Mesenchymal stem cell (in vitro differentiated cells and primary cell): ENCODE results near the gene APCDD1L.

ENCODE experiments used
- DNase-seq: peaks from one replicate; pipeline ENCODE4 v3.0.0-alpha.2; 2013
- H2AFZ ChIP-seq: one replicate; pipeline ENCODE4 v1.6.1; 2013; ENCODE audit warnings: low read depth, mild to moderate bottlenecking, control low read depth, inconsistent platforms, low read length, moderate library complexity
- H2AK5ac ChIP-seq: 2 replicates; pipeline ENCODE4 v1.6.1; 2013; ENCODE audit warnings: low read length, moderate library complexity, mild to moderate bottlenecking, inconsistent platforms; ENCODE audit not compliant: severe bottlenecking
- H2BK120ac ChIP-seq: one replicate; pipeline ENCODE4 v1.6.1; 2013; ENCODE audit warnings: low read depth, mild to moderate bottlenecking, inconsistent platforms, low read length, moderate library complexity
- H2BK12ac ChIP-seq, 2 experiments: one replicate each; pipeline ENCODE4 v1.6.1; 2013; ENCODE audit warnings: inconsistent platforms in 2 of 2, low read length in 2 of 2, mild to moderate bottlenecking in 2 of 2, moderate library complexity in 2 of 2, control low read depth in 1 of 2
- H2BK15ac ChIP-seq: one replicate; pipeline ENCODE4 v1.6.1; 2013; ENCODE audit warnings: mild to moderate bottlenecking, low read depth, inconsistent platforms; ENCODE audit not compliant: poor library complexity, severe bottlenecking
- H2BK5ac ChIP-seq: 2 replicates; pipeline ENCODE4 v1.6.1; 2013; ENCODE audit warnings: low read depth, mild to moderate bottlenecking, low read length, control low read depth, inconsistent platforms; ENCODE audit not compliant: poor library complexity, severe bottlenecking
- H3K14ac ChIP-seq, 2 experiments: one replicate each; pipeline ENCODE4 v1.6.1; 2013; ENCODE audit warnings: inconsistent platforms in 2 of 2, low read length in 2 of 2, control low read depth in 1 of 2, mild to moderate bottlenecking in 1 of 2, moderate library complexity in 1 of 2
- H3K18ac ChIP-seq, 2 experiments: one replicate each; pipeline ENCODE4 v1.6.1; 2013; ENCODE audit warnings: inconsistent platforms in 2 of 2, low read length in 2 of 2, control low read depth in 1 of 2, low read depth in 1 of 2, mild to moderate bottlenecking in 1 of 2
- H3K23ac ChIP-seq, 2 experiments: one replicate each; pipeline ENCODE4 v1.6.1; 2013; ENCODE audit warnings: inconsistent platforms in 2 of 2, low read length in 2 of 2, mild to moderate bottlenecking in 2 of 2, moderate library complexity in 2 of 2, control low read depth in 1 of 2
- H3K27ac ChIP-seq: 2 replicates; pipeline ENCODE4 v1.5.1; 2013; ENCODE audit warnings: mild to moderate bottlenecking, moderate library complexity, low read length, control low read depth, inconsistent platforms; ENCODE audit not compliant: poor library complexity, severe bottlenecking
- H3K27me3 ChIP-seq, 2 experiments: 2 replicates each; pipeline versions ENCODE4 v1.6.1 to v1.7.0; 2013; ENCODE audit warnings: low read length in 2 of 2, mild to moderate bottlenecking in 2 of 2, moderate library complexity in 2 of 2, control low read depth in 1 of 2, inconsistent platforms in 1 of 2; ENCODE audit not compliant: control insufficient read depth in 1 of 2, insufficient read depth in 1 of 2
- H3K36me3 ChIP-seq, 2 experiments: 2 replicates each; pipeline versions ENCODE4 v1.6.1 to v1.7.0; 2013; ENCODE audit warnings: low read length in 2 of 2, control low read depth in 1 of 2, inconsistent platforms in 1 of 2, low read depth in 1 of 2, mild to moderate bottlenecking in 1 of 2; ENCODE audit not compliant: insufficient read depth in 2 of 2, control insufficient read depth in 1 of 2
- H3K4ac ChIP-seq, 2 experiments: one replicate each; pipeline ENCODE4 v1.6.1; 2013; ENCODE audit warnings: inconsistent platforms in 2 of 2, low read length in 2 of 2, mild to moderate bottlenecking in 2 of 2, moderate library complexity in 2 of 2, control low read depth in 1 of 2, low read depth in 1 of 2
- H3K4me1 ChIP-seq: 2 replicates; pipeline ENCODE4 v1.6.1; 2013; ENCODE audit warnings: low read depth, low read length, control low read depth; ENCODE audit not compliant: control insufficient read depth, insufficient read depth
- H3K4me2 ChIP-seq: 2 replicates; pipeline ENCODE4 v1.6.1; 2013; ENCODE audit warnings: low read length, mild to moderate bottlenecking, inconsistent platforms; ENCODE audit not compliant: poor library complexity, severe bottlenecking
- H3K4me3 ChIP-seq, 2 experiments: 2 replicates each; pipeline versions ENCODE4 v1.5.1 to v1.7.0; 2013; ENCODE audit warnings: low read length in 2 of 2, mild to moderate bottlenecking in 2 of 2, control low read depth in 1 of 2, low read depth in 1 of 2; ENCODE audit not compliant: insufficient read depth in 1 of 2
- H3K79me1 ChIP-seq: replicated peaks from 2 replicates; pipeline ENCODE4 v1.6.1; 2013; ENCODE audit warnings: mild to moderate bottlenecking, control low read depth, low read length, inconsistent platforms; ENCODE audit not compliant: poor library complexity, severe bottlenecking
- H3K9ac ChIP-seq: 2 replicates; pipeline ENCODE4 v1.7.0; 2013; ENCODE audit warnings: mild to moderate bottlenecking, low read length, moderate library complexity
- H3K9me3 ChIP-seq: 2 replicates; pipeline ENCODE4 v1.7.0; 2013; ENCODE audit warnings: mild to moderate bottlenecking, low read length; ENCODE audit not compliant: control insufficient read depth
- H4K8ac ChIP-seq: one replicate; pipeline ENCODE4 v1.6.1; 2013; ENCODE audit warnings: inconsistent platforms, mild to moderate bottlenecking, low read length, moderate library complexity
- H4K91ac ChIP-seq: one replicate; pipeline ENCODE4 v1.6.1; 2013; ENCODE audit warnings: mild to moderate bottlenecking, low read length, inconsistent platforms
- WGBS: methylation state at CpG from one replicate; pipeline ENCODE4 v1.1.7; 2013; ENCODE audit warnings: mixed read lengths; 5-methylcytosine and 5-hydroxymethylcytosine counted together

The APCDD1L gene

DNA sequence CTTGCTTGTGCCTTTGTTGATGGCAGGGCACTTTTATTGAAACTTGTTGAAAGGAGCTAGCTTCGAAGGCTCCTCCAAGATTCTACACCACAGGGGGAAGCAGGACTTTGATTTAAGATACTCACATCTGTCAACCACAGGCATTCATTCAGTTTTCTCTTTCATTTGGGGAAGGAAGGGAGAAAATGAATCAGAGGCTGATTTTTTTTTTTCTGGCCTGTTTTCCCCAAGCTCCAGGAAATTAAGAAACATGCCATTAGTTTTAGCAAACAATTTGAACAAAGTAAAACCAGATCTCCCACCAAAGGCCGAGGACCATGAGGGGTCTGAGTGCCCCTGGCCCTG is 8.7 kb upstream of the APCDD1L start:
- H3K27me3 ChIP-seq: peaks cover 0 to 7% of the 10 kb centered on the region in 2 experiments
- peak; percentile 8 for DNase-seq
- no peak overlapping the region for H3K23ac ChIP-seq

DNA sequence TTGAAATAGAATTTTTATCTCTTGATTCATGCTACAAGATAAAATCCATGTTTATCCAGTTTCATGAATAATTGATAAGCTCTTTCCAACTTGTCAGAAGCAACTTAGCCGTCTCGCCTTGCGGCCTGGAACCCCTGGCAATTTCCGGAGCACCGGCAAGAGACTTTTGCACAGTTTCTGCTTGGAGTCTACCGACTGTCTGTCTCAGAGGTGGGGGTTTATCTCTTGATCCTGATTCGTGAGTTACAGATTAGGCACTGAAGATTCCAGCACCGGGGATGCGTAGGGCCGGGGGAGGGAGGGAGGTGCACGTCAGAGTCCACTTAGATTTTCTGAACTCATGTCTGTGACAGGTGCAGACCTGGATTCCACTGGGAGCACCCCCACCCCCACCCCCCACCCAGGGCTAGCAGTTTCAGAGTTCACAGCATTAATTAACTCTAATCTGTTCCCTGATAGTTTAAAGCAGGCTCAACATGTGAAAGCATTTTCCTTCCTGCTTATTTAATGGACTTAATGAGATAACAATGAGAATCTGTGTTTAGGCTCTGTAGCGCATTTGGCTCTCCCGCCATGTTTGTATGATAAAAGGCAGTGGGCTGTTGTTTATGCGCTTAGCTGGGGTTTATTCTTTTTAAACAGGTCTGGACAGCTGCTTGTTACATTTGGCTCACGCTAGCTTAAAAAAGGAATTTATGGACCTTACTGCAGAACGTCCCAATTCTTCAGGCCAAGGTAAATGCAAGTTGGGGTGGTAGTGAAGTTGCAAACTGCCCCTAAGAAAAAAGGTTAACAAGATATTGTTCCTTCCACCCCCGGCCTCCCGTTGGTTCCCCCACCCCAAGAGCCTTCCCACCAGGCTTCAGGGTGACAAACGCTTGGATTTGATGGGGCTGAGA is 8.1 kb upstream of the APCDD1L start:
- no peak overlapping the region for H3K4me3 ChIP-seq
- H3K9ac ChIP-seq: no peak overlapping the region
- peaks cover 0 to 11% of the 10 kb centered on the region in 2 experiments for H3K27me3 ChIP-seq
- no peaks in the 10 kb centered on the region for H3K36me3 ChIP-seq
- H2AK5ac ChIP-seq: no peak overlapping the region
- H2BK15ac ChIP-seq: no peak overlapping the region
- no peak overlapping the region for H4K91ac ChIP-seq
- H3K9me3 ChIP-seq: peaks cover 28% of the 10 kb centered on the region
- no peak overlapping the region for H2BK120ac ChIP-seq
- no peaks in the 10 kb centered on the region for H3K4me1 ChIP-seq
- no peak overlapping the region for H3K4me2 ChIP-seq
- no peak overlapping the region for H3K14ac ChIP-seq
- no peak overlapping the region for H3K4ac ChIP-seq
- no peak overlapping the region for H4K8ac ChIP-seq
- H3K79me1 ChIP-seq: no peaks in the 10 kb centered on the region
- no peak overlapping the region for H3K18ac ChIP-seq
- no peak overlapping the region for H2BK5ac ChIP-seq
- no peak overlapping the region for H2AFZ ChIP-seq
- no peak overlapping the region for H2BK12ac ChIP-seq
- no peak overlapping the region for H3K27ac ChIP-seq
- no peak for DNase-seq
- WGBS: 91% methylated on average over 14 of the region's 19 CpGs
- H3K23ac ChIP-seq: no peak overlapping the region

More for the DNA sequence above, 8.7 kb upstream of the APCDD1L start:
- H3K36me3 ChIP-seq: no peaks in the 10 kb centered on the region
- H2BK5ac ChIP-seq: no peak overlapping the region
- H3K9ac ChIP-seq: peak overlapping the region; percentile 16
- H2AFZ ChIP-seq: no peak overlapping the region
- no peak overlapping the region for H3K18ac ChIP-seq
- H3K9me3 ChIP-seq: peaks cover 34% of the 10 kb centered on the region
- H3K14ac ChIP-seq: no peak overlapping the region
- 73% methylated on average over 1 of the region's 2 CpGs for WGBS
- H4K91ac ChIP-seq: no peak overlapping the region
- H3K4me2 ChIP-seq: no peak overlapping the region
- H3K4ac ChIP-seq: no peak overlapping the region
- no peak overlapping the region for H2BK15ac ChIP-seq
- H3K4me3 ChIP-seq: no peak overlapping the region
- no peaks in the 10 kb centered on the region for H3K4me1 ChIP-seq
- H2BK12ac ChIP-seq: no peak overlapping the region
- no peak overlapping the region for H2AK5ac ChIP-seq
- no peak overlapping the region for H3K27ac ChIP-seq
- H4K8ac ChIP-seq: no peak overlapping the region
- no peak overlapping the region for H2BK120ac ChIP-seq
- no peaks in the 10 kb centered on the region for H3K79me1 ChIP-seq

- Histone ChIP-seq H3K23ac (no peak overlapping the region), H3K9ac (no peak overlapping the region), H3K27me3 (peaks cover 0 to 15% of the 10 kb centered on the region in 2 experiments), H3K79me1 (no peaks in the 10 kb centered on the region), H3K14ac (no peak overlapping the region), H3K4me2 (no peak overlapping the region), H3K4me3 (no peak overlapping the region), H3K36me3 (no peaks in the 10 kb centered on the region), H2BK5ac (no peak overlapping the region), H4K91ac (no peak overlapping the region), H2BK12ac (no peak overlapping the region), H3K4me1 (peaks cover 2% of the 10 kb centered on the region), H3K18ac (no peak overlapping the region), H2BK15ac (no peak overlapping the region), H3K4ac (no peak overlapping the region), H4K8ac (no peak overlapping the region), H3K27ac (no peak overlapping the region), H2AK5ac (no peak overlapping the region), H3K9me3 (peaks cover 27% of the 10 kb centered on the region), H2AFZ (no peak overlapping the region), H2BK120ac (no peak overlapping the region)
- no peak for DNase-seq
- 80% methylated on average over 3 of the region's 3 CpGs for WGBS
Observed at GRCh38 chr20:58522666-58523065, 7.5 kb upstream of the APCDD1L start.

GRCh38 chr20:58521763-58522162 is 6.6 kb upstream of the APCDD1L start:
- peaks cover 2% of the 10 kb centered on the region for H3K4me1 ChIP-seq
- no peak overlapping the region for H3K4me2 ChIP-seq
- H3K79me1 ChIP-seq: no peaks in the 10 kb centered on the region
- H3K27me3 ChIP-seq: peaks cover 0 to 19% of the 10 kb centered on the region in 2 experiments
- no peak overlapping the region for H2BK12ac ChIP-seq
- H2BK120ac ChIP-seq: no peak overlapping the region
- H2BK5ac ChIP-seq: no peak overlapping the region
- H3K9ac ChIP-seq: no peak overlapping the region
- no peak for DNase-seq
- H2AK5ac ChIP-seq: no peak overlapping the region
- no peak overlapping the region for H3K27ac ChIP-seq
- WGBS: 93% methylated on average over 9 of the region's 10 CpGs
- H3K4ac ChIP-seq: no peak overlapping the region
- H3K14ac ChIP-seq: no peak overlapping the region
- H3K4me3 ChIP-seq: no peak overlapping the region
- no peak overlapping the region for H3K18ac ChIP-seq
- no peak overlapping the region for H4K91ac ChIP-seq
- no peak overlapping the region for H2AFZ ChIP-seq
- peaks cover 20% of the 10 kb centered on the region for H3K9me3 ChIP-seq
- no peak overlapping the region for H2BK15ac ChIP-seq
- no peaks in the 10 kb centered on the region for H3K36me3 ChIP-seq
- H3K23ac ChIP-seq: no peak overlapping the region
- no peak overlapping the region for H4K8ac ChIP-seq
